NT2/D1 (cell line): Measurements from ENCODE around the gene ZNF438.
A peak's percentile ranks its signal among the peaks of the same experiment; 100 is the strongest.
"Not testable (repeated sequence)": the region's sequence is repeated elsewhere in the genome, so short reads cannot be mapped to it uniquely, and the experiment has no call there.

Source experiments
- DNase-seq: peaks from one replicate; pipeline ENCODE4 v3.0.0-alpha.2; 2011; ENCODE audit warnings: low read depth, low spot score
- H3K27me3 ChIP-seq: 2 replicates; pipeline ENCODE4 v1.6.0; 2011; ENCODE audit warnings: mild to moderate bottlenecking; ENCODE audit not compliant: insufficient read length, insufficient read depth
- H3K36me3 ChIP-seq: 2 replicates; pipeline ENCODE4 v1.6.1; 2011; ENCODE audit warnings: mild to moderate bottlenecking, low read length, mixed read lengths; ENCODE audit not compliant: insufficient read depth, insufficient read length
- H3K4me1 ChIP-seq: 2 replicates; pipeline ENCODE4 v1.5.1; 2011; ENCODE audit not compliant: insufficient read depth, insufficient read length
- H3K4me3 ChIP-seq: 2 replicates; pipeline ENCODE4 v1.5.1; 2011; ENCODE audit warnings: low read depth; ENCODE audit not compliant: insufficient read length
- H3K9ac ChIP-seq: 2 replicates; pipeline ENCODE4 v1.6.0; 2011; ENCODE audit warnings: low read depth; ENCODE audit not compliant: insufficient read length
- H3K9me3 ChIP-seq: 2 replicates; pipeline ENCODE4 v1.5.1; 2011; ENCODE audit warnings: mild to moderate bottlenecking, low read length; ENCODE audit not compliant: insufficient read depth
- SUZ12 ChIP-seq: IDR thresholded peaks from 2 replicates; pipeline ENCODE4 v1.6.1; 2011; ENCODE audit not compliant: insufficient read length, insufficient read depth; ENCODE audit errors: extremely low read depth
- YY1 ChIP-seq: IDR thresholded peaks from 2 replicates; pipeline ENCODE4 v1.6.1; 2011; ENCODE audit not compliant: insufficient read length, insufficient read depth
- ZNF274 ChIP-seq: IDR thresholded peaks from 2 replicates; pipeline ENCODE4 v1.6.1; 2011; ENCODE audit warnings: mild to moderate bottlenecking, low read depth, low read length

Gene ZNF438

GRCh38 chr10:31032258-31033132, 830 bp upstream of the ZNF438 start:
- H3K9ac ChIP-seq, result peak overlapping the region; percentile 88
- no peaks in the 10 kb centered on the region for H3K27me3 ChIP-seq
- no peaks in the 10 kb centered on the region for H3K4me1 ChIP-seq
- H3K4me3 ChIP-seq, result peak overlapping the region; percentile 73
- no peaks in the 10 kb centered on the region for H3K36me3 ChIP-seq
- TF ChIP-seq SUZ12, result no peak
- TF ChIP-seq ZNF274, result no peak
- TF ChIP-seq YY1, result no peak
- H3K9me3 ChIP-seq, result no peaks in the 10 kb centered on the region
- peak; percentile 80 for DNase-seq

DNA sequence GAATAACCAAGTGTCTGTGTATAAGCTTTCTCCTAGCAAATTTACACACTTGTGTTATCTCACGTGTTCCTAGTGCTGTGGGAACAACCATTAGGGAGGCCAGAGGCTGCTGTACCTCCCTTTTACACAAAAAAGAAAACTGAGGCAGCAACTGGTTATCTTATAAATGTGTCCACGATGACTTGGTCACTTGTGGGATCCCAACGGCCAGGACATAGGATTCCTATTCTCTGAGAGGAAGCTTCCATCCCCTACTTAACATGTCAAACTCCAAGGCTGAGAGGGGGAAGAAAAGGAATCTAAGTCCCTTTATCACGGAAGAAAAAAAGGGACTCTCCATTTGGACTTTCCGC, 484 bp downstream of the ZNF438 start:
- H3K9ac ChIP-seq, result peak overlapping the region; percentile 61

GRCh38 chr10:31030800-31031199, 865 bp downstream of the ZNF438 start:
- H3K36me3 ChIP-seq, result no peaks in the 10 kb centered on the region
- no peaks in the 10 kb centered on the region for H3K4me1 ChIP-seq
- no peak for TF ChIP-seq YY1
- TF ChIP-seq ZNF274, result no peak
- TF ChIP-seq SUZ12, result no peak
- DNase-seq, result no peak
- H3K4me3 ChIP-seq, result peak overlapping the region; percentile 73
- no peaks in the 10 kb centered on the region for H3K27me3 ChIP-seq
- no peaks in the 10 kb centered on the region for H3K9me3 ChIP-seq
- peak overlapping the region; percentile 61 for H3K9ac ChIP-seq

More for the DNA sequence above, 484 bp downstream of the ZNF438 start:
- no peaks in the 10 kb centered on the region for H3K36me3 ChIP-seq
- H3K4me1 ChIP-seq, result no peaks in the 10 kb centered on the region
- DNase-seq, result no peak
- peak overlapping the region; percentile 73 for H3K4me3 ChIP-seq
- no peaks in the 10 kb centered on the region for H3K9me3 ChIP-seq
- TF ChIP-seq ZNF274 (no peak), YY1 (no peak), SUZ12 (no peak)
- H3K27me3 ChIP-seq, result no peaks in the 10 kb centered on the region

DNA sequence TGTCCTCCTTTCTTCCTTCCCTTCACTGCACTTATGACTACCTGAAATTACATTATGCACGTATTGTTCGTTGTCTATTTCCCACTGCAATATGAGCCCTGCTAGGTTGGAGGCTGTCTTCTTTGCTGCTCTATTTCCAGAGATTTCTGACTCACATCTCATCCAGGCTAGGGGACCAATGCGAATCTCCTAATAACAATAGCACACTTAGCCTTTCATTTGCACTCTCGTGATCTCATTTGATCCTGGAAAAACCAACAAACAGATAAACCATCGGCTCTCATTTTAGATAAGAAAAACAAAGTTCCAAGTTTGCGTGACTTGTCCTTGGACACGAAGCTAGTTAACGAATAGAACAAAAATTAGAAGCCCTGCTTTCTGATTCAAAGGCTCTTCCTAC, 1.4 kb downstream of the ZNF438 start:
- Histone ChIP-seq H3K4me1 (no peaks in the 10 kb centered on the region), H3K4me3 (no peak overlapping the region), H3K9ac (no peak overlapping the region), H3K36me3 (no peaks in the 10 kb centered on the region), H3K9me3 (no peaks in the 10 kb centered on the region), H3K27me3 (no peaks in the 10 kb centered on the region)
- no peak for DNase-seq
- TF ChIP-seq ZNF274 (no peak), SUZ12 (no peak), YY1 (no peak)

DNA sequence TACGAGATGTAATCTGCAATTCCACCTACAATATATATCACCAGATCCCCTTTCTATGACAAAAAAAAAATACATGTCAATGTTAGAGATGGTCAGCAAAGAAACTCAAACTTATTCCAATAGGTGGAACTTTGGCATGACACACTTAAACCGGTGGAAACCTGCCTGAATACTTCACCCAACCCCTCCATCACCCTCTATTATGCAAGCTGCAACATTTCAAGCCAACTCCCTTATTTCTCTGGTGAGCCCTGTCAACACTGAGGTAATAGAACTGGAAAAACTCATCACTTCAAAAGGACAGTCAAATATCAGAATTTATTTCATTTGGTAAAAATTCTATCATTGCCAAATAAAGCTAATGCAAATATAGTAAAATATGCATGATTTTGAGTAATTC, 3.6 kb downstream of the ZNF438 start:
- TF ChIP-seq ZNF274 (no peak), SUZ12 (no peak)
- H3K4me3 ChIP-seq, result no peak overlapping the region
- H3K27me3 ChIP-seq, result no peaks in the 10 kb centered on the region
- H3K4me1 ChIP-seq, result no peaks in the 10 kb centered on the region
- no peaks in the 10 kb centered on the region for H3K9me3 ChIP-seq
- no peaks in the 10 kb centered on the region for H3K36me3 ChIP-seq
- H3K9ac ChIP-seq, result no peak overlapping the region
- no peak for DNase-seq

DNA sequence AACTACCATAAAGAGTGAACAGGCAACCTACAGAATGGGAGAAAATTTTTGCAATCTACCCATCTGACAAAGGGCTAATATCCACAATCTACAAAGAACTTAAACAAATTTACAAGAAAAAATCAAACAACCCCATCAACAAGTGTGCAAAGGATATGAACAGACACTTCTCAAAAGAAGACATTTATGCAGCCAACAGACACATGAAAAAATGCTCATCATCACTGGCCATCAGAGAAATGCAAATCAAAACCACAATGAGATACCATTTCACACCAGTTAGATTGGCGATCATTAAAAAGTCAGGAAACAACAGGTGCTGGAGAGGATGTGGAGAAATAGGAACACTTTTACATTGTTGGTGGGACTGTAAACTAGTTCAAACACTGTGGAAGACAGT, 5.4 kb downstream of the ZNF438 start:
- not testable (repeated sequence) for H3K36me3 ChIP-seq, H3K4me1 ChIP-seq, H3K9ac ChIP-seq, DNase-seq, H3K4me3 ChIP-seq, H3K27me3 ChIP-seq, H3K9me3 ChIP-seq

GRCh38 chr10:31025142-31025541, 6.5 kb downstream of the ZNF438 start:
- H3K9ac ChIP-seq, result no peak overlapping the region
- H3K27me3 ChIP-seq, result no peaks in the 10 kb centered on the region
- TF ChIP-seq ZNF274 (no peak), YY1 (no peak), SUZ12 (no peak)
- no peaks in the 10 kb centered on the region for H3K36me3 ChIP-seq
- H3K9me3 ChIP-seq, result no peaks in the 10 kb centered on the region
- H3K4me1 ChIP-seq, result no peaks in the 10 kb centered on the region
- no peak for DNase-seq
- H3K4me3 ChIP-seq, result no peak overlapping the region
